Fibroblast of skin of left quadriceps (primary cell): ENCODE results near the gene NPC2.
A peak's percentile ranks its signal among the peaks of the same experiment; 100 is the strongest.

ENCODE experiments used
- DNase-seq, 2 experiments: peaks; one replicate each; pipeline ENCODE4 v3.0.0-alpha.2; 2013; ENCODE audit warnings: low read depth in 2 of 2

NPC2 gene

GRCh38 chr14:74519316-74520074 lies 26.4 kb upstream of the NPC2 start:
- no peak for DNase-seq

GRCh38 chr14:74518221-74518620 lies 25.1 kb upstream of the NPC2 start:
- no peak for DNase-seq

DNA sequence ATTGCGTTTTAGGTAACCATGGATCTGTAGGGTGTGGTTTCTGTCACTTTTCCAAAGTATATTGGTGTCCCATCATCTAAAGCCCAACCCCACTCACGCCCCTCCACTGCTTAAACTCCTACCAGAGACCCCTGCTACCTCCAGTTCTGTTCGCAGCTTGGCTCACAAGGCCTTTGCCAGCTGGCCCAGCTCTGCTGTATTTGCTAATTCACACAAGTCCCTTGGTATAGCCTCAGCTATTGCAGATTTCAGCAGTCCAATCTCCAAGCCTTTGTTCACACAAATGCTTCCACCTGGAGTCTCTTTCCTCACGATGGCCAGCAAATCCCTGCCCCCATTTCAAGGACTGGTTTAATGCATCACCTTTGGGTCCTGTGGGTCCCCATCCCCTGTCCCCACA lies 24.6 kb upstream of the NPC2 start:
- no peak for DNase-seq

DNA sequence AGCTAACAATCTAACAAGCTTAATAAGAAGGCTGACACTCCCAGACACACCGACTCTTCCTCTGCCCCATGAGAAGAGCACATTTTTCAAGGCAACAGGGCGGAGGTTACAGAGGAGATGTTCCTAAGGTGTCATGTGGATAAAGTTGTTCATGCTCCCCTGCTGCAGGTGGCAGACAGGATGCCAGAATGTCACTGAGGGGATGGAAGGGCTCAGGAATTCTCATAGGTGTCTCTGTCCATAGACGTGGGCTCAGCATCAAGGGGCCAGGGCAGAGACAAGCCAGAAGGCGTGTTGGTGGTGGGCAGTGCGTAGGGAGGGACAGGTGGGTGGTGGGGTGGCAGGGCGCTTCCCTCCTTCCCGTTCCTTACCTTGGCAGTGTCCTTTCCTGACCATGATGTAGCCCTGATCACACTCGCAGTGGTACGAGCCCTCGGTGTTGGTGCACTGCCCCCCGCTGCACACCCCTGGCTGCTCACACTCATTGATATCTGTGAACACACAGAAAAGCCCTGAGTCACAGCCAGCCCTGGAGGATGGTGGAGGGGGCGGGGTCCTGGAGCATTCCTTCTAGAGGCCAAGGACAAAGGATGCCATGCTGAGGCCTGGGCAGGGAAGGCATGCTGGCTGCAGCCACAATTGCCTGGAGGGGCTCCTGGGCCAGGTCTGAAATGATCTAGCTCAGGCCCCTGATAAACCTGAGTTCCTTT lies 23.5 kb upstream of the NPC2 start:
- DNase-seq = no peak

- no peak for DNase-seq
Measured at GRCh38 chr14:74515891-74516412, 22.8 kb upstream of the NPC2 start.

DNA sequence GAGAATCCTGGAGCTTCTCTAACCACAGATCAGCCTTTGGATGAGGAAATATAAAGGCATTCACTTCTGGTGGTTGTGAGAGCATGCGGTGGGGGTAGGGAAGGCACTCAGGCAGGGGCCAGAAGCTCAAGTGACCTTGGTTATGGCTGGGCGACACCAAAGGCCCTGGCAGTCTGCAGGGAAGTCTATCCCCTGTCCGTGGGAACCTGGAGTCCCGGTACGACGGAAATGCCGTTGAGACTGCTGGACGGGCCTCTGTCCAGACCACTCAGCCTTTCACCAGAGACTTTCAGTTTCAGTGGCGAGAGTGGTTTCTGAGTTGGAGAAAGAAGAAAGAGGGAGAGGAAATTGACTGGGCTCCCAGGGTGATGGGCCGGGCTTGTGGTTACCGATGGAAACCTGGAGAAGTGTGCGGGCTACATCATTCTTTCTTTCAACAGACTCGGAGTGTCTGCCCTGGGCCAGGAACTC lies 21.4 kb upstream of the NPC2 start:
- peak; percentile 42 for DNase-seq

DNA sequence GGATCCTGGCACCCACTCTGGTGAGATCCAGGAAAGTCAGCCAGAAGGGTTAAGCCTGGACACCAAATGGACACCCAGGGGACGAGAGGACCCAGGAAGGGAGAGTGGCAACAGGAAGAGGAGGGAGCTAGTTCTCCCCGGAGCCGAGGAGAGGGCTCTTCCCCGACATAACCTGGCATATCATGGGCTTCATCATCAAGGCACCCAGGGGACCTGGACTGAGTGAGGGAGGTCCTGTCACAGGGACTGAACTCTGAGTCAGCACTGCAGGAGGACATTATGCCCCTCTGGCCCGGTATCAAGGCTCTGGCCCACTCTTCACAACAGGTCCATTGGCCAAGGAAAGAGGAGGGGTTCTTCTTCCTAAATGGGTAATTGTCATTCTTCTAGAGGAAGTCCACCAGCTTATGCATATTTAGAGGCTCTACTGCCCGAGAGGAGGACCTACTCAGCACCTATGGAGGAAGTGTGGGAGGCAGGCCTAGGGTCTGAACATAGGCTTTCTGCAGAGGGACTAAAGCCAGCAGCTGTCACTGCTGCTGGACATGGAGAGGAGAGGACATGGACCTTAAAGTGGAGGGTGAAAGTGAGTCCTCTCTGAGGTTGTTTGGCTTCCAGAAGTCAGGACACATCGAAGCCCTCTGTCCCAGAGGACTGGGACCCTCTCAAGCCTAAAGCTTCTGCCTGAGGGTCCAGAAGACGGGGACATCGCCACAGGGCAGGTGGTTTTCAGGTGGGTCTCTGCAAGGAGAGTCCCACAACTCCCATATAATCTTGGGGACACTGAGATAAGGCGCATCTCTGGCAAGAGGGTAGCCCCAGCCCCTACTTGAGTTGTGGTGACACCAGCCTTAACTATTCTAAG lies 19.1 kb upstream of the NPC2 start:
- no peak for DNase-seq

GRCh38 chr14:74510959-74511409 lies 17.9 kb upstream of the NPC2 start:
- no peak for DNase-seq

GRCh38 chr14:74510223-74510931 lies 17.3 kb upstream of the NPC2 start:
- no peak for DNase-seq

DNA sequence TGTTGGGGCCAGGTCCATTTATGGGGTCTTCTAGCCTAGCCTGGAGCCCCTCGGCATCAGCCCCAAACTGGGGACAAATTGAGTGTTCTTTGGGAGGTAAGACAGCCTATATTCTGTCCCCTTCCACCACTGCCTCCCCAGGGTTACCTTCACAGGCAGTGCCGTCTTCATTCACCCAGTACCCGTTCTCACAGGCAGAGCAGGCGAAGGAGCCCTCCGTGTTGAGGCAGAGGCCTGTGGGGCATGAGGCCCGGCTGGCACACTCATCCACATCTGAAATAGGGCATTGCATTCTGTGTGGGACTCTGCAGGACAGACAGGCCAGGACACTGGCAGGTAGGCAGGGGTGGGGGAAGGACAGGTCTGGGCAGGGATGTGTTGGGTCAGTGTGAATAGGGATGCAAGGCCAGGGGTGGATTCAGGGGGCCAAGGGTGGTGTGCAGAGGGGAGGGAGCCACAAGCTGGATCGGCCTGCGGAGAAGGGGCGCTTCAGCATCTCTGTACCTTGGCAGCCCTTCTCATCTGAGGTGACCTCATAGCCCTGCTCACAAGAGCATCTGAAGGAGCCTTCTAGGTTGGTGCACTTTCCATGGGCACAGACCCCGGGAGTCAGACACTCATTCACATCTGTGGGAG lies 16.6 kb upstream of the NPC2 start:
- DNase-seq = no peak

DNA sequence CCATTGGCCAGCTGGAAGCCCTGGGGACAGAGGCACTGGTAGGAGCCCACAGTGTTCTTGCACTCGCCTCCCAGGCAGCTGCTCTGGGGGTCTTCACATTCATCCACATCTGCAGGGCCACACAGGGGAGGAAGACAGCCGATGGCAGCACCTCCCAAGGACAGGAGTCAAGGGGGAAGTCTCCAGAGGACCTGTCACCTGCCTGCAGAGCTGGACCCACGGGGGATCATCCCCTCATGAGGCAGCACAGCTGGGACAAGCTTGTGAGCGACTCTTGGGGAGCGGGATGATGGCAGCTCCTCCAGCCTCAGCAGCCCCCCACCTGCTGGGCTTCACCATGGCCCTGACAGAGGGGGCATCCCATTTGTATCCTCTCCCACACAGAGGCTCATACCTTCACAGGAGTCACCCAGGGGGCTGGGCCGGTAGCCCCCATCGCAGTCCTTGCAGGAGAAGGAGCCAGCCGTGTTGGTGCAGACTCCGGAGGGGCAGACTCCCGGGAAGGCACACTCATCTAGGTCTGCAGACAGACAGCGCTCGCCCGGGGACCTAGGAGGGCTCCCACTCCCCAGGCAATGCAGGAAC lies 15.8 kb upstream of the NPC2 start:
- no peak for DNase-seq

GRCh38 chr14:74508292-74508731 lies 15.2 kb upstream of the NPC2 start:
- no peak for DNase-seq

DNA sequence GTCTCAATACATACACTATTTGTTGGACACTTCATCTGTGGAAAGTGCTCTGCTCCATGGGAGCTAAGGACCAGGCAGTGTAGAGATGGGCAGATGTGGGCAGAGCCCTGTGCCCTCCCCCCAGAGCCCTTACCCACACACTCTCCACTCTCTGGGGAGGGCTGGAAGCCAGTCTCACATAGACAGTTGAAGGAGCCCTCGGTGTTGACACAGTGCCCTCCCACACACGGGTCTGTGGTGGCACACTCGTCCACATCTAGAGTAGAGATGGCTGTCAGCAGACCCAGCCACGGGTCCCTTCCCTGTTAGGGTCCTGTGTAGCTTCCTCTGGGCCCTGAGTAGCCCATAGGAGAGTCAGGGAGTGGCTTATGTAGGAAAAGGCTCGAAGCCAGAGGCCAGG lies 14.7 kb upstream of the NPC2 start:
- no peak for DNase-seq

DNA sequence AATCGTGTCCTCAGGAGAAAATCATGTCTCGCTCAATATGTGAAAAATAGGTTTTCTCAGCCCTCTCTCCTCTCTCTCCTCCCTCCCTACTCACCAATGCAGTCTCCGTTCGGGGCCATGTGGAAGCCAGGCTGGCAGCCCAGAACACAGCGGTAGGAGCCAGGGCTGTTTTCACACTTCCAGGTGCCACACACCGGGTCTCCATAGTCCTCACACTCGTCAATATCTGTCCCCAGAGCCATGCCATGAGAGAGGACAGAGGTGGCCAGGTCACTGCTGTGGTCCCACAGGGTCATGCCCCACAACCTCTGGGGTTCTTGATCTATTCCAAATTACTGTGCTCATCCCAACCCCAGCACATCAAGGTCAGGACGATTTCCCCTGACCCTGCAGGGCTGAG lies 14.0 kb upstream of the NPC2 start:
- no peak for DNase-seq

GRCh38 chr14:74506411-74506851 lies 13.3 kb upstream of the NPC2 start:
- DNase-seq = no peak

GRCh38 chr14:74505831-74506230 lies 12.7 kb upstream of the NPC2 start:
- DNase-seq = no peak

GRCh38 chr14:74504874-74505720 lies 12.0 kb upstream of the NPC2 start:
- no peak for DNase-seq

GRCh38 chr14:74504412-74504811 lies 11.3 kb upstream of the NPC2 start:
- DNase-seq = no peak

DNA sequence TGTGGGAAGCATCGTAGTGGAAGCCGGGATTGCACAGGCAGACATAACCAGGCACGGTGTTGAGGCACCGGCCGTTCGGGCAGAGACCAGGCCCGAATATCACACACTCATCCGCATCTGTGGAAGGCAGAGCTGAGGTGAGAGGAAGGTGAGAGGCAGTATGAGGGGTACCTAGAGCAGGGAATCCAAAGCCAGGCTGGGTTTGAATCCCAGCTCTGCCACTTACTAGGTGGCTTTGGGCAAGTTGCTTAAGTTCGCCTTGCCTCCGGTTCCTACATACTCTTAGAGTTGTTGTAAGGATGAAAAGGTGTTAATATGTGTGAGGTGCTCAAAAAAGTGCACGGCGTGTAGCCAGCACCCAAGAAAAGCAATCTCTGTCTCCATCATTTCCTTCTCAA lies 10.8 kb upstream of the NPC2 start:
- no peak for DNase-seq
